ENCODE results near the gene MBD5. TPM values are rescaled to one million over a fixed set of nuclear protein-coding genes. Genes with fewer than 3 reads are reported as not detected.
A peak's percentile ranks its signal among the peaks of the same experiment; 100 is the strongest.
"Not testable (repeated sequence)": the region's sequence is repeated elsewhere in the genome, so short reads cannot be mapped to it uniquely, and the experiment has no call there.

MBD5 gene
- total RNA-seq, result 59.1 TPM

GRCh38 chr2:148021059-148021861 lies at the start of gene MBD5:
MBD5 (plus strand) TSS chr2:148021091.
- DNase-seq, result peak; percentile 71

GRCh38 chr2:147976102-147976501 lies 44.8 kb upstream of the MBD5 start:
- no peak for DNase-seq

DNA sequence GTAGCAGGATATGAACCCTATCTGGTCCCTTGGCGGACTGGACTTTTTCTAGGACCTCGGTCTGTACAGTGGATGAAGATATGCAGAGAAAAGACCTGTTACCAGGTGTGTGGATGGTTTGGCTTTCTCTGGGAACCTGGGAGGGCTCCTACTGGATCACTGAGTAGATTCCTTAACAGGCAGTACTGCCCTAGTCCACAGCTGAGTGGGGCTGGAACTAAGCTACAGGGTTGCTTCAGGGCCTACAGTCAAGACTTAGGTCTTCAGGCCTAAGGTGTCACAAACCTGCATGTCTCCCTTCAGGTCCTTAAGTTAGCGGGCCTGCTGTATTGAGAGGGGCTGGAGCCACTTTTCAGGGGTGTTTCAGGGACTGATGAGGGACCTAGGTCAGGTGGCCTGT lies 43.2 kb upstream of the MBD5 start:
- DNase-seq, result no peak

GRCh38 chr2:147980940-147981528 lies 39.9 kb upstream of the MBD5 start:
- DNase-seq, result no peak

- no peak for DNase-seq
These were observed 31.8 kb upstream of the MBD5 start for GRCh38 chr2:147989102-147989501.

GRCh38 chr2:147989809-147990403 lies 31.0 kb upstream of the MBD5 start:
- no peak for DNase-seq

- DNase-seq, result not testable (repeated sequence)
These were observed 25.9 kb upstream of the MBD5 start for GRCh38 chr2:147994965-147995364.

GRCh38 chr2:147996828-147997227 lies 24.1 kb upstream of the MBD5 start:
- no peak for DNase-seq

GRCh38 chr2:147998203-147998602 lies 22.7 kb upstream of the MBD5 start:
- no peak for DNase-seq

GRCh38 chr2:147999126-147999525 lies 21.8 kb upstream of the MBD5 start:
- DNase-seq, result no peak

GRCh38 chr2:148000095-148000494 lies 20.8 kb upstream of the MBD5 start:
- DNase-seq, result no peak

GRCh38 chr2:148002420-148002819 lies 18.5 kb upstream of the MBD5 start:
- not testable (repeated sequence) for DNase-seq

DNA sequence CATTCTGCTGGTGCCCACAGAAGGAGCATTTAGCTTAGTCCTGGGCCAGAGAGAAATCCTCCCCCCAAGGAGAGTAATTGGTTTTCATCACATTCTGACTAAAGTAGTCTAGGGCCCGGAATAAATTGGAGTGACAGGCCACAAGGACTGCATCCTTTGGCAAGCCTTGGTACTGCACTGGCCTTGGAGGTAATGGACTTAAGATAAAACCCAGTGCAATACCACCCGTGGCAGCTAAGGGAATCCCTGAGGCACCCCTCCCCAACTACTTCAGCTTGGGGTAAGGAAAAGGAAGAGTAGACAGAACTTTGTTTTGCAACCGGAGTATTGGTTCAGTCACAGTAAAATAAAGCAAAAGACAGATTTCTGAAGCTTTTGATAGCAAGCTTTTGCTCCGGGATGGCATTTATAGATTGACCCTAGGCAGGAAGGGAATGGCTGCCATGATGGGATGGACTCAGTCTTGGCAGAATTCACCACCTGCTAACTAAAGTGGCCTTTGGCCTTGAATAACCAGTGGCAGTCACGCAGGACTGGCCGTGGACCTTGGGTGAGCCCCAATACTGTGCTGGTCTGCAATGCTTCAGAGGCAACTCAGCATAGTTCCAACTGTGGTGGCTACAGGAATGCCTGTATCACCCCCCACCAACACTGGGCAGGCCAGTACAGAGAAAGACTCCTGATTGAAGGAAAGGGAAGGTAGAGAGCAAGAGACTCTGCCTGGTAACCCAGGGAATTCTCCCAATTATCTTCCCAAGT lies 14.5 kb upstream of the MBD5 start:
- DNase-seq, result no peak

- DNase-seq, result no peak
These were observed 13.5 kb upstream of the MBD5 start for GRCh38 chr2:148007219-148007900.

DNA sequence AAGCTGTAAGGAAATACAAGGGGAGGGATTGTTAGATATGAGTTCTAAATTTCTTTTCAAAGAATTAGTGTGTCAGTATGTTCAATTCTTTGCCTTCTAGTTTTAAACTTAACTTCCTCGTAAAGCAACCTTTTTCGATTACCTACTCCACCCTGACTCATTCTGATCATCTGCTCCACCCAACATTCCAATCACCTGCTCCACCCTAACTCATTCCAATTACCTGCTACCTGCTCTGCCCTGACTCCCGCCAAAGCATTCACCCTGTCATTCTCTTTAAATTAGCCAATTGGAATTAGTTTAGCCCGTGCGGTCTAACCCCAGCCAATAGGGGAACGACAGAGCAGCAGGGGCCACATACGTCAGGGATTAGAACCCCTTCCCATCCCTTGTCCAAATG lies 12.5 kb upstream of the MBD5 start:
- DNase-seq, result not testable (repeated sequence)

- DNase-seq, result no peak
These were observed 7.0 kb upstream of the MBD5 start for GRCh38 chr2:148013876-148014275.

GRCh38 chr2:148014616-148015015 lies 6.3 kb upstream of the MBD5 start:
- DNase-seq, result no peak

DNA sequence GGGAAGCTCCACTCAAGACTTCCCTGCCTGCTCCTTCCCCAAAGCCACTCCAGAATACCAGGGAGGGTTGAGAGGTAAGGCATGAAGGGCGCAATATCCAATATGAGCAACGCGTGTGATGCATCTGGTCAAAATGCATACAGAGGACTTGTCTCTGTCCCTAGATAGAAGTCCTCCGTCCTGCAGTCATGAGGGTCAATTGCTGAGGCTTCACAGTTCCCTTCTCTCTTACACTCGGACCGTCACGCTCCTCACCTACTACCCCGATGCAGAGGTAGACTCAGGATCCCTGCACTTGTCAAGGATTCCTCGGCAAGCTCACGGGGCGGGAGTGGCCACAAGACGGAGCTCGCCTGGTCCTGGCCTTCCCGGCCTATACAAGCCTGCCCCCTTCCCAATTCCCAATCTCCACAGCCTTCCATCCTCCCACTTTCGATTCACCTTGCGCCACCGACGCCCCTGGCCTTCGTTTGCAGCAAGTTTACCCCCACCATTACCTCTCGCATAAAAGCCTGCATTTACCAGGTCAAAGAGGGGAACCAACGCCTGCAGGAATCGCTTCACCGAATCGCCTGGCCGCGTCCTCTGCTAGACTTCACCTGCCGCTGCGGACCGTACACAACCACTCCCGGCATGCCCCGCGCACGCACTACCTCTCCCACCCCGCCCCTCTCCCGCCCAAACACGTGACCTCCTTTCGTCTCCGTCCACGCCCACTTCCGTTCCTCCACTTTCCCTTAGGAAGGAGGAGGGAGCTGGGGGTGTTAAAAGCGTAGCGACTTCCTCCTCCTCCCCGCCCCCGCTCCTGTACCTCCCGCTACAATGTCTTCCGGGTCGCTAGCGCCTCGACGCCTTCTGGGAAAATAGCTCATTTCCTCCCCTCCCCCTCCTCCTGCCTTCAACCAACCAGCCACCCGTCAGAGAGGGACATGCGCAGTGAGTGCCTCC lies 506 bp upstream of the MBD5 start, which contains the start of gene ORC4:
Gene ORC4 (minus strand): TSS at position 627 of the 948 bp plus-strand sequence. CDS start 44,779 bp downstream, outside the sequence.
- DNase-seq, result peak; percentile 98

DNA sequence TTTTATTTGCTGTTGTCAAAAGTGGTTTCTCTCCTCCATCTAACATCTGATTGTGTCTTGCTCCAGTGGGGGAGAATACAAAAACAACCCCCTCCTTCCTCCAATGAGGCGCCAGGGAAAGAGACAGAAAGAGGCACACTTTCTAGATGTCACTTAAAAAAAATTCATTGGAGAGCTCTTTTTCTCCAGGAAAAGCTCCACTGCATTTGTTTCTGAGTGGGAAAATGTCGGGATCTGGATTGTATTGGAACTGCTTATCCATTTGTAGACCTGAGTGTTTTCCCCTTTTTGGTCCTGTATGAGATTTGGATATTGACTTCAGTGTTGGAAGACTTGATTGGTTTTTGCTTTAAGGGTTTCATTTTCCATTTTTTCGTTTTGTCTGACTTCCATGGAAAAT lies 995 bp downstream of the MBD5 start:
- no peak for DNase-seq

DNA sequence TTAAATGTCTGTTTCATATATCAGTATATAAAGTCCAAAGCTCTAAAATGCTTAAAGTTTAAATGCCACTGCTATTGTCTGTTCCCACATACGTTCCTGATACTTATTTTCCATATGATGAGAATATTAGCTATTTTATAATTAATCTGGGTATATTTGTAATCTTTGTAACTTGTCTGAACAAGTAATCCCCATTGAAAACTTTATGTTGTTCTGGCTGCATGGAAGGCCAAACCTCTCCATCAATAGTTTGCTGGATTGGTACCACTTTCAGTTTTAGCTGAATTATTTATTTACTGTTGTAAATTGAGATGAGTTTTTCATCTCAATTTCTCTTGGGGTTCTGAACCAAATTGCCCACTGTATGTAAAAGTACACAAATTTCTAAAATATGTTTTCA lies 1.5 kb downstream of the MBD5 start:
- no peak for DNase-seq

- DNase-seq, result no peak
These were observed 2.0 kb downstream of the MBD5 start for GRCh38 chr2:148022882-148023281.
